Activated T-cell treated with anti-CD3 and anti-CD28 coated beads for 4 hours (primary cell): ENCODE results near the gene STUM.
A peak's percentile ranks its signal among the peaks of the same experiment; 100 is the strongest.
"Not testable (repeated sequence)": the region's sequence is repeated elsewhere in the genome, so short reads cannot be mapped to it uniquely, and the experiment has no call there.

Experiments
- DNase-seq: peaks from one replicate; pipeline ENCODE4 v3.0.0-alpha.2; 2020

STUM gene

DNA sequence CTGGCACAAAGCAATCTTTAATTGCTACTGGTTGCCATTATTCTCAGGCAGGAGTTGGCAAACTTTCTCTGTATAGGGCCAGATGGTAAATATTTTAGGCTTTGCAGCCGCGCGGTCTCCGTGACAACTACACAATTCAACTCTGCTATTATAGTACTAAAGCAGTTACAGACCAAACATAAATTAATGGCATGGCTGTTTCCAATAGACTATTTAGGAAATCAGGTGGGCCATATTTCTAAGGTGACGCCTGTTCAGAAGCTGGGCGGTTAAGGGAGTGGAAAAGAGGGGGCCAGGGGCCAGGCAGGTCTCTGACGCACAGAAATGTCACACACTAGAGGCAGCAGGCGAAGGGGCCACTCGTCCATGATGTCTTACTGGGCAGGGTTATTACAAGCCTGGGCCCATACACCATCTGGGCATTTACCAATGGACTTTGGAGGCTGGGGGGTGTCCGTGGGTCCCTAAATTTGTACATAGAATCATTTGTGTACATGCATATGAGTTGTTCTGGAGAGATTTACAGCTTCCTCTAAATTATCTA lies 80.1 kb downstream of the STUM start:
- DNase-seq = no peak

DNA sequence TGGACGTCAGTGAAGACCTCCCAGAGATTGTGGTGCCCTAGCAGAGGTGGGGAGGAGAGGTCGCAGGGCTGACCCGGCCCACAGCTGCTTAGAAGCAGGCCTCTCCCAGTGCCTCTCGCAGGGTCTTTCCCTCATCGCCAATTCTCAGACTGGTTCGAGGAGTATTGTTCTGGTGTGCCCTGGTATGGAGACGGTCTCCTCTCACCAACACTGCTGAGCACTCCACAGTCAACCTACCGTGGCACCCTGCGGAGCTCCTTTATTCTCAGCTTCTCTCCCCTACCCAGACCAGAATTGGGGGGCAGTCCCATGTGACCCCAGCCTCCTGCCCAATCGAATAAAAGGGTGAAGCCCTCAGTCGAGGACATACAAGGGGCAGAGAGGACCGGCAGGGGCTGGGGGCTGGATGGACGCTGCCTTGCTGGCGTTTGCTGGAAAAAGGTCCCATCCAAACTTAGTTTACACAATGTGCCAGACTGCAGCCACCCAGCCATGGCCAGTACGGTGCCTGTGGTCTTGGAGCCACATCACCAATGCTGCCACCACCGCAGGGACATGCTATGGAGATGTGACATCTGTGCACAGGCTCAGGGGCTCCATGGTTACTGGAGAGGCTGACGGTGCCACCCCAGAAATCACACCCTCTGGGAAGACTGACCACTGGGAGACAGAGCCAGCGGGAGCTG lies 80.8 kb downstream of the STUM start:
- DNase-seq = no peak

- no peak for DNase-seq
Observed at GRCh38 chr1:226629896-226630550, 81.5 kb downstream of the STUM start.

- DNase-seq = no peak
Observed at GRCh38 chr1:226630592-226630991, 82.0 kb downstream of the STUM start.

- DNase-seq = no peak
Observed at GRCh38 chr1:226631229-226632000, 82.9 kb downstream of the STUM start.

- no peak for DNase-seq
Observed at GRCh38 chr1:226632169-226632879, 83.8 kb downstream of the STUM start.

GRCh38 chr1:226632922-226633351 lies 84.4 kb downstream of the STUM start:
- DNase-seq = no peak

- DNase-seq = no peak
Observed at GRCh38 chr1:226633541-226634165, 85.1 kb downstream of the STUM start.

DNA sequence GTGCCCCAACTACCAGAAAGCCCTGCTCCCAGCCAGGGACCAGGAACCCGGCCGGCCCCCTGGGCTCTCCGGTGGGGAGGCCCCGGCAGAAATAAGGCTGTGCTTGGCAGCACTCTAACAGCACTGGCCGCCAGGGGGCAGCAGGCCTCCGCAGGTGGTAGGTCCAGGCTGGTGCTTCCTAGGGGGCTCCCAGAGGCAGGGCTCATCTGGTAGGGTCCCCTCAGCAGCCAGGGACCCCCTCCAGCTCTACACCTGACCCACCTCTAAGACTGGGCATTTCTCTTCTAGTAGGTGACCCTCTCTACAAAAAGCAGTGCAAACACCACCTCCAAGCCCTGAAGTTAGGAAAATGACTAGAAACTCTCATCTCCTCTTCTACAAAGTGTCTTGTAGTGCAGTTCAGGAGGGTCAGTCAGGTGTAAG lies 85.6 kb downstream of the STUM start:
- DNase-seq = peak; percentile 74

DNA sequence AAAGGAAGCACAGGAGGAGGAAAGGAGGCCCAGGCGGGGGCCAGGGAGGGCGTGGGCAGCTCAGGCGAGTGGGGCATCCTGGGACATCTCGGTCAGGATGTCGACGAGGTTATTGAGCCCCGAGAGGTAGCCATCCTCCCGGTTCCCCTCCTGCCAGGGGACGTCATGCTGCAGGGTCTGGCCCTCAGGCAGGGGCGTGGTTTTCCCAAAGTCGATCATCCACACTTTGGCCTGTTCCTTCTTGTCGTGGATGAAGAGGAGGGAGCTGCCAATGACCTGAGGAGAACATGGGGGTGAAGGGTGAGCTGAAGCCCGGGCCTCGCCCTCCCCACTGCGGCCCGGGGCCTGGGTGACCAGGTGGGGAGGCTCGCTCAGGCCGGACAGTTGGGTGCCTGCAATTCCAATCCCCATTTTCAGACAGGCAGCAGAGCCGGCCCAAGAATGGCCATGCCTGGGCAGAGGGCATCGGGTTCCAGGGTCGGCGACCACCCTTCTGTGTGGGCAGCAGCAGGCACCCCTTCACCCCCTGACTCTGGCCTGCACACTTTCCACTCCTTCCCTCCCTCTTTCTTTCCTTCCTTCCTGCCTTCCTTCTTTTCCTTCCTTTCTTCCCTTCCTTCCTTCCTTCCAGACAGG lies 86.2 kb downstream of the STUM start:
- no peak for DNase-seq

DNA sequence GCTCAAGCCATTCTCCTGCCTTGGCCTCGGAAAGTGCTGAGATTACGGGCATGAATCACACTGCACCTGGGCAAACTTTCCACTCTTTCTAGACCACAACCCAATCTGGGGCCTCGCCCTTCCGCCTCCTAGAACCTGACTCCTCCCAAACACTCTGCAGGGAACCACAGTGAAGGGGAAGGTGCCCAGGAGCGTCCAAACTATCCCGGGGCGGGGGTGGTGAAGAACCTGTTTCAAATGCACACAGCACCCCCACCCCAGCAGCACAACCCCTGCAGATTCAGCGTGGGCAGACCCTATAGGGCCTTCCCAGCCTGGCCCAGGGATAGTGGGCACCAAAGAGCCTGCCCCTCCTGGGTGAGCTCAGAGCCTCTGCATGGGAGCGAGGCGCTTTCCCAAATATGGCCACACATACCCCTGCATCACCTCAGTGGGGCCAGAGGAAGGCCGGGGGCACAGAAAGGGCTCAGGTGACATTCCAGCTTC lies 86.9 kb downstream of the STUM start:
- no peak for DNase-seq

- no peak for DNase-seq
Observed at GRCh38 chr1:226636847-226637096, 88.2 kb downstream of the STUM start.

- no peak for DNase-seq
Observed at GRCh38 chr1:226637147-226637935, 88.8 kb downstream of the STUM start.

DNA sequence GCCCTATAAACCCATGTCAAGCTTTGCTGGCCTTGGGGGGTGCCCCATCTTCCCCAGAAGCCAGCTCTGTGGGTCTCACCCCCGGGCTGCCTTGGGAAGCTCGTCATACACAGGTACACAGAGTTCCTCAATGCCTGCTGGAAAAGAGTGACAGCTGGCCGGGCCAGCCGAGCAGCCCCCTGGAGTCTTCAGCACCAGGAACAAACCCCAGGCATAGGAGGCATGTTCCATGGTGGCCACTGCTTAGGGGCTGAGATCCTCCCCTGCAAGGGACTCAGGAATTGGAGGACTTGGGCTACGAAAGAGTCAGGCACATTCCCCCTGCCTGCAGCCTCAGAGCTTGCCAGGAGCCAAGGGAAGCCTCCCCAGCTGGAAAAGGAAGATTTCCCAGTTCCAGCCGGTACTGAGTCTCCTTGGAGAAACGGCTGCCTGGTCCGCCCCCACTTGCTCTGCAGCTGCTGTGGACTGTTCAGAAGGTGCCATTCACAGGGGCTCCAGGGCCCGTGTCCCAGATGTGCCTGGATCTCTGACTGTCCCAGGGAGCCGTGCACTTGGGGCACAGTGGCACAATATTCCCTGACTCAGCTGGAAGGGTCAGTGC lies 89.5 kb downstream of the STUM start:
- no peak for DNase-seq

DNA sequence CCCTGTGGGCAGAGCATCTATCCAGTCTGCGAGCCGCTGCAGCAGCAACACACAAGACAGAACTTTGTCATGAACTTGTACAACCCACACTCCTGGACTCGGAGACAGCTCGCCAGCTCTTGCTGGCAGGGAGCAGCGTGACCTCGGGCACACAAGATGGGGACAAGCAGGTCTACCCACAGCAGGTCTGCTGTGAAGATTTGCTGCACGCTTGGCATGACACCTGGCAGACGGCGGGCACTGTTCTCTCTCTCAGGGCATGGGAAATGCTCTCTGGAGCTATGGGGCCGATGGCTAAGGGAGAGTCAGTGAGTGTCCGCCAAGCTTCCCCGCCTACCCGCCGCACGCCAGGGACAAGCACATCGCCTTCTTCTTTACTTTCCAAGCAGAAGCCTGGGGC lies 90.0 kb downstream of the STUM start:
- DNase-seq = no peak

DNA sequence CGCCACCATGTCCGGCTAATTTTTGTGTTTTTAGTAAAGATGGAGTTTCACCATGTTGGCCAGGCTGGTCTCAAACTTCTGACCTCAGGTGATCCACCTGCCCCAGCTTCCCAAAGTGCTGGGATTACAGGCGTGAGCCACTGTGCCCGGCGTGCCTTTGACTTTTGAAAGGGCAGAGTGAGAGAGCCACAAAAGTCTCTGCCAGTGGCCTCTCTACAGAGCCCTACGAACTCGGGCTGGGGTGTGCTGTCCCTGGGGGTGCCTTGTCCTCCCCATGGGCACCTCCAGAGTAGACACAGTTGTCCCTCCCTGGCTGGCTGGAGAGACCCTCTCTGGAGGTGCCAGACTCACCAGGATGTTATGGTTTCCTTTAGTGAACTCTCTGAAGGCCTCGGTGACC lies 90.6 kb downstream of the STUM start:
- DNase-seq = not testable (repeated sequence)

- no peak for DNase-seq
Observed at GRCh38 chr1:226639631-226640061, 91.1 kb downstream of the STUM start.

DNA sequence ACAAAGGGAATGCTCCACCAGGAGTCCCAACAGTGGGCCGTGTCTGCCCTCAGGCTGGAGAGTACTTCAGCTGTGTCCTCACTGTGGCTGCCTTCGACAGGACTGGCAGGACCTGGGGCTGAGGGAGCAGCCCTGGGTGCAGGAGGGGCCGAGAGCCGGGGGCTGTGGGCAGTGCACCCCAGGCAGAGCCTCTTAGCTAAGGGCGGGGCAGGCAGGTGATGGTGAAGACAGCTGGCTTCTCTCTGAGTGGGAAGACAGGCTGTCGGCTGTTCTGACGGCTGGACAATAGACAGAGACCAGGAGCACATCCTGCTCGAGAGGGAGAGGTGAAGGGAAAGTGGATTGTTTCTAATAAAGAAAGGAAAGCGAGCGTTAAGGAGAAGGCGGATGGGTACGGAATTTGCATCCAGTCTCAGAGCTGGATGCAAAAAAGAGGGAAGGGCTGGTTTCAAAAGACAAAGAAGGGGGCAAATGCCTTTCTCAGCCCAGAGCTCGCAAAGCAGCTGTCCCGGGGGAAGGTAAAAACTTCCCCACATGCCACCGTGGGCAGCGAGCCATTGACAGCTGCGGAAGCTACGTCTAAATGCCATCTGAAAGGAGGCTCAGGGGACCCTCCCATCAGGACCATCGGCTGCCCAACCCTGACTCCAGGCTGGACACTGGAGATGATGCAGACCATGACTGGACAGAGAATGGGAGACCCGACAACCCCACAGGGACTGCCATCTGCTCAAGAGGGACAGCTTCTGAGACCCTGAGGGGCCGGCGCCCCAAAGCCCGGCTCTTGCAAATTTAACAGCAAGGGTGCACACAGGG lies 92.0 kb downstream of the STUM start:
- no peak for DNase-seq

- no peak for DNase-seq
Observed at GRCh38 chr1:226641671-226642231, 93.2 kb downstream of the STUM start.

DNA sequence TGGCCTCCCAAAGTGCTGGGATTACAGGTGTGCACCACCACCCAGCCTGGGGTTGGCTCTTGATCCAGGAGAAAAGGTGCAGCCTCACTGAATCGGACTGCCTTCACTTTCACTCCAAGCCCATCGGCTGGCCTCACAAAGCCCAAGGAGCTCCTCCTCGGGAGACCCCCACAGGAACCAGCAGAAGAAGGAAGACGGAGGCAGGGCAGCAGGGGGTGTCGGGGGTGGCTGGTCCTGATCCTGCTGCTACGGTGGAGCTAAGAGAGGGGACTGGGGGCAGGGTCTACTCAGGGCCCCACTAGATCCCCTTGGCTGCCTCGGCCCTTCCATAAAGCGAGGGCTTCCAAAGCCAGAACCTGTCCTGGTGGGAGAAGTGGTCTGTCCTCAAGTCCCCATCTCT lies 93.9 kb downstream of the STUM start:
- no peak for DNase-seq
